Measurements from ENCODE around the gene SPDEF.
A peak's percentile ranks its signal among the peaks of the same experiment; 100 is the strongest.

SPDEF gene

DNA sequence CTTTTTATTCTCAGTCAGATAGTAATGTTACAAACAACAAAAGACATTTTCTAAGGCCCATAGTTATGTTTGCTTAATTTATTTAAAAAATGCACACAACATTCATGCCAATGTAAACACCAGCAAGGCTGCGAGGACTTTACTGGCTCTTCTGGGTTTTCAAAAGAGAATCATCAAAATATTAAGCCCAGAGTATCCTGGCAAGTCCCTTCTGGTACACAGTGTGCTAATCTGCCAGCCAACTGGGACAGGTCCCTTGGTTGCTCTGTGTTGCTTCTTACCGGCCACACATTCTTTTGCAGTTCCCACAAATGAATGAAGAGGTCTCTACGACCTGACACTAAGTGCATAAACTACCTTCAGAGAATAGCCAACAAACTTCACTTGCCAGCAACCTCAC, 42.6 kb upstream of the SPDEF start:
- H3K36me3 ChIP-seq (ENCODE audit: control insufficient read depth in 2 of 2, insufficient read depth in 1 of 2, low read length in 2 of 2), result no peaks in the 10 kb centered on the region
- peaks cover 13% of the 10 kb centered on the region for H3K4me1 ChIP-seq (ENCODE audit: control insufficient read depth, insufficient read depth, low read length)
- POLR2A ChIA-PET, result no interaction called here
- CTCF ChIA-PET, result interaction anchor here (1.2 to 6.3 kb wide), 2 partner anchors 11 to 139 kb away, joined by 5 to 61 read pairs; no protein-coding TSS in a partner anchor
- TF ChIP-seq, protein P1, sequence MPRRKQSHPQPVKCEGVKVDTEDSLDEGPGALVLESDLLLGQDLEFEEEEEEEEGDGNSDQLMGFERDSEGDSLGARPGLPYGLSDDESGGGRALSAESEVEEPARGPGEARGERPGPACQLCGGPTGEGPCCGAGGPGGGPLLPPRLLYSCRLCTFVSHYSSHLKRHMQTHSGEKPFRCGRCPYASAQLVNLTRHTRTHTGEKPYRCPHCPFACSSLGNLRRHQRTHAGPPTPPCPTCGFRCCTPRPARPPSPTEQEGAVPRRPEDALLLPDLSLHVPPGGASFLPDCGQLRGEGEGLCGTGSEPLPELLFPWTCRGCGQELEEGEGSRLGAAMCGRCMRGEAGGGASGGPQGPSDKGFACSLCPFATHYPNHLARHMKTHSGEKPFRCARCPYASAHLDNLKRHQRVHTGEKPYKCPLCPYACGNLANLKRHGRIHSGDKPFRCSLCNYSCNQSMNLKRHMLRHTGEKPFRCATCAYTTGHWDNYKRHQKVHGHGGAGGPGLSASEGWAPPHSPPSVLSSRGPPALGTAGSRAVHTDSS (tag by site-specific recombination; IDR thresholded peaks at IDR 0.05), result no peak
- no peak overlapping the region for H3K27ac ChIP-seq (ENCODE audit: extremely low read depth, low read depth, low read length)
- H3K4me3 ChIP-seq (ENCODE audit: low read depth, low read length), result no peak overlapping the region
- no peaks in the 10 kb centered on the region for H3K9me3 ChIP-seq (ENCODE audit: control insufficient read depth, insufficient read depth, low read depth, low read length)

DNA sequence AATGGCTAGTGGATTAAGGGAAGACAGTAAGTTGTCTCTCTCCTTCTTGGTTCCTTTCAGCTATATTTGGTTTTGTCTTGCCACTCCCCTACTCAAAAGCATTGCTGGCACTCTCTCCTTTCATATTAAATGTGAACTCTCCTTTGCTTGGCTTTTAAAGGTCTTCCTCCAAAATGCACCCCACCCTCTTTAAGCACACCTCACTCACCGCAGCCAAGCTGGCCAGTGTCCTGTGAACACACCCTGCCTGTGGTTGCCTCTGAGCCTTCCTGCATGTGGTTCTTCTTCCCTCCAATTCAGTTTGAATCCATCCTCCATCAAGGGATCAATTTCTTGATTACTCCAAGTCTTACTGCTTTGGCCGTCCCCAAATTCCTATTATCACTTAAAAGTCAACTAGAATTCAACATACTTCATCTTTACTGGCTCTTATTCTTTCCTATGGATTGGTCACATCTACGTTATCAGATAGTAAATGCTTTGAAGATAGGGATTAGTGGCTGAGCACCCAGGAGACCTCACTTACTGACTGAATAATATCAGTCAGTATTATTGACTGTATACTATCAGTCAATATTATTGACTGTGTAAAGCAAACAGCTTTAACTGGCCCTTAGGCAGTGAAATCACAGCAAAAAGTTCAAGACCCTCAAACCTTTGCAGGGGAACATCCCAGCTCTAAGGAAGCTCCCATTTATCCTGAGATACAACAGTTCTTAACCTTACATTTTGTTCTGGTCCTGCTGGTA, 41.6 kb upstream of the SPDEF start:
- no peaks in the 10 kb centered on the region for H3K9me3 ChIP-seq (ENCODE audit: control insufficient read depth, insufficient read depth, low read depth, low read length)
- no peaks in the 10 kb centered on the region for H3K36me3 ChIP-seq (ENCODE audit: control insufficient read depth in 2 of 2, insufficient read depth in 1 of 2, low read length in 2 of 2)
- H3K27ac ChIP-seq (ENCODE audit: extremely low read depth, low read depth, low read length), result no peak overlapping the region
- TF ChIP-seq KLF1 (tag by site-specific recombination; IDR thresholded peaks at IDR 0.05), result peak; percentile 54; the same call in 1 of the 2 replicates
- no peak for TF ChIP-seq ZNF16 (tag by site-specific recombination; IDR thresholded peaks at IDR 0.05; ENCODE audit: low read depth)
- ChIA-PET CTCF (interaction anchor here (0.6 to 6.3 kb wide), 5 partner anchors 12 to 543 kb away, joined by 3 to 61 read pairs (median 5); no protein-coding TSS in a partner anchor), POLR2A (interaction anchor here (1.2 to 1.8 kb wide), 2 partner anchors 18 to 172 kb away, joined by 3 to 5 read pairs; partner anchors contain the start of gene RPS10)
- H3K4me3 ChIP-seq (ENCODE audit: low read depth, low read length), result no peak overlapping the region
- H3K4me1 ChIP-seq (ENCODE audit: control insufficient read depth, insufficient read depth, low read length), result peaks cover 12% of the 10 kb centered on the region

DNA sequence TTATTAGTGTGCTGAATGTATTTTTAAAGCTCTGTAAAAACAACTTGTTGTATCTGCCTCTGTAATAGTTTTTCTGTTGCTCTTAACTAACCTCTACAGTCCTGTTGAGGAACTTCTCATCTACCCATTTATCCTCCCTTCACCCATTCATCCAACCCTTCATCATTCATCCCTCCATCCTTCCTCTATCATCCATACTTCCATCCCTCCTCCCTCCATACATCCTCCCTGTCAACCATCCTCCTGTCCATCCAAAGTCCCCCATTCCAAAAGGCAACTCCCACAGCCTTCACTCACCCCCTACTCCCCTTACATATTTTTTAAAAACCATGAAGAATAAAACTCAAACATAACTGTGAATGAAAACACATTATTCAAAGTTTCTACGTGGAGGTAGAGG, 40.7 kb upstream of the SPDEF start:
- Histone ChIP-seq H3K4me1 (ENCODE audit: control insufficient read depth, insufficient read depth, low read length) (peaks cover 2% of the 10 kb centered on the region; the same call in 1 of the 2 replicates), H3K9me3 (ENCODE audit: control insufficient read depth, insufficient read depth, low read depth, low read length) (no peaks in the 10 kb centered on the region), H3K36me3 (ENCODE audit: control insufficient read depth in 2 of 2, insufficient read depth in 1 of 2, low read length in 2 of 2) (no peaks in the 10 kb centered on the region), H3K4me3 (ENCODE audit: low read depth, low read length) (no peak overlapping the region), H3K27ac (ENCODE audit: extremely low read depth, low read depth, low read length) (no peak overlapping the region)
- ChIA-PET POLR2A (interaction anchor here (1.2 to 1.8 kb wide), 2 partner anchors 17 to 171 kb away, joined by 3 to 5 read pairs; partner anchors contain the start of gene RPS10), CTCF (interaction anchor here (0.5 to 6.3 kb wide), 5 partner anchors 13 to 542 kb away, joined by 3 to 61 read pairs (median 3); no protein-coding TSS in a partner anchor)
- TF ChIP-seq, protein P2, sequence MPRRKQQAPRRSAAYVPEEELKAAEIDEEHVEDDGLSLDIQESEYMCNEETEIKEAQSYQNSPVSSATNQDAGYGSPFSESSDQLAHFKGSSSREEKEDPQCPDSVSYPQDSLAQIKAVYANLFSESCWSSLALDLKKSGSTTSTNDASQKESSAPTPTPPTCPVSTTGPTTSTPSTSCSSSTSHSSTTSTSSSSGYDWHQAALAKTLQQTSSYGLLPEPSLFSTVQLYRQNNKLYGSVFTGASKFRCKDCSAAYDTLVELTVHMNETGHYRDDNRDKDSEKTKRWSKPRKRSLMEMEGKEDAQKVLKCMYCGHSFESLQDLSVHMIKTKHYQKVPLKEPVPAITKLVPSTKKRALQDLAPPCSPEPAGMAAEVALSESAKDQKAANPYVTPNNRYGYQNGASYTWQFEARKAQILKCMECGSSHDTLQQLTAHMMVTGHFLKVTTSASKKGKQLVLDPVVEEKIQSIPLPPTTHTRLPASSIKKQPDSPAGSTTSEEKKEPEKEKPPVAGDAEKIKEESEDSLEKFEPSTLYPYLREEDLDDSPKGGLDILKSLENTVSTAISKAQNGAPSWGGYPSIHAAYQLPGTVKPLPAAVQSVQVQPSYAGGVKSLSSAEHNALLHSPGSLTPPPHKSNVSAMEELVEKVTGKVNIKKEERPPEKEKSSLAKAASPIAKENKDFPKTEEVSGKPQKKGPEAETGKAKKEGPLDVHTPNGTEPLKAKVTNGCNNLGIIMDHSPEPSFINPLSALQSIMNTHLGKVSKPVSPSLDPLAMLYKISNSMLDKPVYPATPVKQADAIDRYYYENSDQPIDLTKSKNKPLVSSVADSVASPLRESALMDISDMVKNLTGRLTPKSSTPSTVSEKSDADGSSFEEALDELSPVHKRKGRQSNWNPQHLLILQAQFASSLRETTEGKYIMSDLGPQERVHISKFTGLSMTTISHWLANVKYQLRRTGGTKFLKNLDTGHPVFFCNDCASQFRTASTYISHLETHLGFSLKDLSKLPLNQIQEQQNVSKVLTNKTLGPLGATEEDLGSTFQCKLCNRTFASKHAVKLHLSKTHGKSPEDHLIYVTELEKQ (tag by site-specific recombination; IDR thresholded peaks at IDR 0.05; ENCODE audit: borderline replicate concordance), result no peak
- TF ChIP-seq ZNF701 (tag by site-specific recombination; IDR thresholded peaks at IDR 0.05) (no peak), ZNF175 (tag by site-specific recombination; IDR thresholded peaks at IDR 0.05) (no peak), ZNF366 (tag by site-specific recombination; conservative IDR thresholded peaks at IDR 0.05) (peak; percentile 85)
- TF ChIP-seq, protein P3, sequence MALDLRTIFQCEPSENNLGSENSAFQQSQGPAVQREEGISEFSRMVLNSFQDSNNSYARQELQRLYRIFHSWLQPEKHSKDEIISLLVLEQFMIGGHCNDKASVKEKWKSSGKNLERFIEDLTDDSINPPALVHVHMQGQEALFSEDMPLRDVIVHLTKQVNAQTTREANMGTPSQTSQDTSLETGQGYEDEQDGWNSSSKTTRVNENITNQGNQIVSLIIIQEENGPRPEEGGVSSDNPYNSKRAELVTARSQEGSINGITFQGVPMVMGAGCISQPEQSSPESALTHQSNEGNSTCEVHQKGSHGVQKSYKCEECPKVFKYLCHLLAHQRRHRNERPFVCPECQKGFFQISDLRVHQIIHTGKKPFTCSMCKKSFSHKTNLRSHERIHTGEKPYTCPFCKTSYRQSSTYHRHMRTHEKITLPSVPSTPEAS (tag by site-specific recombination; IDR thresholded peaks at IDR 0.05), result no peak
- TF ChIP-seq, protein P4, sequence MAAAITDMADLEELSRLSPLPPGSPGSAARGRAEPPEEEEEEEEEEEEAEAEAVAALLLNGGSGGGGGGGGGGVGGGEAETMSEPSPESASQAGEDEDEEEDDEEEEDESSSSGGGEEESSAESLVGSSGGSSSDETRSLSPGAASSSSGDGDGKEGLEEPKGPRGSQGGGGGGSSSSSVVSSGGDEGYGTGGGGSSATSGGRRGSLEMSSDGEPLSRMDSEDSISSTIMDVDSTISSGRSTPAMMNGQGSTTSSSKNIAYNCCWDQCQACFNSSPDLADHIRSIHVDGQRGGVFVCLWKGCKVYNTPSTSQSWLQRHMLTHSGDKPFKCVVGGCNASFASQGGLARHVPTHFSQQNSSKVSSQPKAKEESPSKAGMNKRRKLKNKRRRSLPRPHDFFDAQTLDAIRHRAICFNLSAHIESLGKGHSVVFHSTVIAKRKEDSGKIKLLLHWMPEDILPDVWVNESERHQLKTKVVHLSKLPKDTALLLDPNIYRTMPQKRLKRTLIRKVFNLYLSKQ (tag by site-specific recombination; IDR thresholded peaks at IDR 0.05; ENCODE audit: borderline replicate concordance), result no peak

All from HEK293 (cell line).